ENCODE results near the gene ZDHHC14.

DNA sequence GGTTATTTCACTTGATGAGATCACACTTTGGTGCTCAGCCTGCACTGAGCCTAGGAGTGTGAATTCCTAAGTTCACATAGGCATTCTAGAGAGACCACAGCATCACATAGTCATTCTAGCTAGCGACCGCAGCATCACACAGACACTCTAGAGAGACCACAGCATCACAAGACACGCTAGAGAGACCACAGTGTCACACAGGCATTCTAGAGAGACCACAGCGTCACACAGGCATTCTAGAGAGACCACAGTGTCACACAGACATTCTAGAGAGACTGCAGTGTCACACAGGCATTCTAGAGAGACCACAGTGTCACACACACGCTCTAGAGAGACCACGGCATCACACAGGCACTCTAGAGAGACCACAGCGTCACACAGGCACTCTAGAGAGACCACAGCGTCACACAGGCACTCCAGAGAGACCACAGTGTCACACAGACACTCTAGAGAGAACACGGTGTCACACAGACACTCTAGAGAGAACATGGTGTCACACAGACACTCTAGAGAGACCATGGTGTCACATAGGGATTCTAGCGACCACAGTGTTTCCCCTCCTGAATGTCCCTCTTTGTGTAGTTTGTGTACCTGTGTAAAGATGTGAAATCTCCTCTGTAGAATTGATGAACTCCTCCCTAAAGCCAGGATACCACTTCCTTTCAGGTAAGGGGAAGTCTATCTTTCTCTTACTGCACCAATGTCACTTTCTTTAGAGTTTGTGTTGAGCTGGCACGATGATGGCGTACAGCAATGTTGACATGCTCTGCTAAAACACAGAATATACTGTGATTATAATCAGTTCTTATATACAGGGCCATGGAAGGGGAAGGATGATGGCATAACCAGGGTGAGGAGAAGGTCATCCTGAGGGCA lies 169.4 kb downstream of the ZDHHC14 start:
- TF ChIP-seq, protein P1, sequence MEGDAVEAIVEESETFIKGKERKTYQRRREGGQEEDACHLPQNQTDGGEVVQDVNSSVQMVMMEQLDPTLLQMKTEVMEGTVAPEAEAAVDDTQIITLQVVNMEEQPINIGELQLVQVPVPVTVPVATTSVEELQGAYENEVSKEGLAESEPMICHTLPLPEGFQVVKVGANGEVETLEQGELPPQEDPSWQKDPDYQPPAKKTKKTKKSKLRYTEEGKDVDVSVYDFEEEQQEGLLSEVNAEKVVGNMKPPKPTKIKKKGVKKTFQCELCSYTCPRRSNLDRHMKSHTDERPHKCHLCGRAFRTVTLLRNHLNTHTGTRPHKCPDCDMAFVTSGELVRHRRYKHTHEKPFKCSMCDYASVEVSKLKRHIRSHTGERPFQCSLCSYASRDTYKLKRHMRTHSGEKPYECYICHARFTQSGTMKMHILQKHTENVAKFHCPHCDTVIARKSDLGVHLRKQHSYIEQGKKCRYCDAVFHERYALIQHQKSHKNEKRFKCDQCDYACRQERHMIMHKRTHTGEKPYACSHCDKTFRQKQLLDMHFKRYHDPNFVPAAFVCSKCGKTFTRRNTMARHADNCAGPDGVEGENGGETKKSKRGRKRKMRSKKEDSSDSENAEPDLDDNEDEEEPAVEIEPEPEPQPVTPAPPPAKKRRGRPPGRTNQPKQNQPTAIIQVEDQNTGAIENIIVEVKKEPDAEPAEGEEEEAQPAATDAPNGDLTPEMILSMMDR (IDR thresholded peaks at IDR 0.05), result no peak
- no peak for TF ChIP-seq POLR2A (IDR thresholded peaks at IDR 0.05)

Measured in Peyer's patch (tissue), 4 donors.